Measurements from ENCODE around the gene SLC7A7.
"Not testable (repeated sequence)": the region's sequence is repeated elsewhere in the genome, so short reads cannot be mapped to it uniquely, and the experiment has no call there.

DNA sequence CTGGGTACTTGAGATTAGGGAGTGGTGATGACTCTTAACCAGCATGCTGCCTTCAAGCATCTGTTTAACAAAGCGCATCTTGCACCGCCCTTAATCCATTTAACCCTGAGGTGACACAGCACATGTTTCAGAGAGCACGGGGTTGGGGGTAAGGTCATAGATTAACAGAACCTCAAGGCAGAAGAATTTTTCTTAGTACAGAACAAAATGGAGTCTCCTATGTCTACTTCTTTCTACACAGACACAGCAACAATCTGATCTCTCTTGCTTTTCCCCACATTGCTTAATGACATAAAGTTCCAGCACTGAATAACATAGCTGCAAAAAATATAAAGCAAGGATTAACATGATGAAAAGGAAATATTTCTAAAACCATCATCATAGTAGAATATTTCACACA lies 89.9 kb downstream of the SLC7A7 start:
- not testable (repeated sequence) for TF ChIP-seq CTCF, POLR2A (IDR thresholded peaks at IDR 0.05)
